CD4-positive, alpha-beta T cell treated with Interleukin-17A for 4 hours (primary cell): Measurements from ENCODE around the gene SEMA4F.

Source experiments
- DNase-seq: peaks from one replicate; pipeline ENCODE4 v3.0.0-alpha.2; 2020; ENCODE audit warnings: mixed read lengths

The SEMA4F gene

DNA sequence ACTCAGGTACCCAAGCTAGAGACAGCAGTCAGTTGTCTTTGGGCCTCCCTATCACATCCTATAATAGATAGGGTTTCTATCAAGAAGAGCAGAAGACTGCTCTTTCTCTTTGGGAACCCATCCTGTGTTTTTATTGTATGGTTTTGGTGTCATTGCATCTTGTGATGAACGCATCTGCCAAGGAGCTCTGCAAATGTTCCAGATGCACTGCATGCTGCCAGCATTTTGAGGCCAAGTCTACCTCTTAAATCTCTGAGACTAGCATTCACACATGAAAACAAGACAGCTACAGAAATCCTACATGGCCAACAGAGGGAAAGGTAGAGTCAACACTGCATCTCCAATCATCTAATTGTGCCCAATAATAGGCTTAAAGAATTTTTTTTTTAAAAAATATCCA, 14.0 kb downstream of the SEMA4F start:
- DNase-seq = no peak

DNA sequence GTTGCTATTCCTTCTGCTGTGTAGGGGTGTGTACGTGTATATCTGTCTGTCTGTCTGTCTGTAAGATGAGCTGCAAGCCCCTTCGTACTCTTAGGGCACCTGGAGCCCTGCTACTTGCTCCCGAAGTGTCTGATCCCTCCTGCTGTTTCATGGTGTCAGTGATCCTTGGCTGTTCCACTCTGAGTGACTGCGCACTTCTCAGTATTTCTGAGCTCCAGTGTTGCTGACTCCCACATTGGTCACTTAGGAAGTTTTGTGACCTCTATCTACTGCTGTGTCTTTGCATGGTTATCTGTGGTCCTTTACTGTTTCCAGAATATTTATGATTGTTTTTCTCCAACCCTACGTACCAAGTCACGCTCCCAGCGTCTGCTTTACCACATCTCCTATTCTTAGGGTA, 16.2 kb downstream of the SEMA4F start:
- no peak for DNase-seq

DNA sequence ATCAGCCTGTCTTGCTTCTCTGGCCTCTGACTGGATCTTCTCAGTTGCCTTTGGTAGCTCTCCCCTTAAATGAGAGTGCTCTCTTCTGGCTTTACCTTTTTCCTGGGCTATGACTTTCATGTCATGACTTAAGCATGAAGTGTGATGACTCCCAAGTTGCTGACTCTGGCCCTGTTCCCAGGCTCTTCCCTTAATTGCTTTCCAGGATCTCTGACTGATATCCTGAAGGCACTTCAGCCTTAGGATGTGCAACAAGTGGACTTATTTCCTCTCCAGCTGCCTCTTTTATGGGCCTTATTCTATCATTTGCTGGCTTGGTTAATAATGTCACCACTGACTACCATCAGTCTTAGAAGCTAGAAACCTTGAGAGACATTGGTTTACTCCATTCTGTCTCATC, 17.4 kb downstream of the SEMA4F start:
- no peak for DNase-seq

GRCh38 chr2:74673826-74674528, 19.9 kb downstream of the SEMA4F start:
- DNase-seq = no peak

- DNase-seq = no peak
Observed at GRCh38 chr2:74675090-74675489, 21.0 kb downstream of the SEMA4F start.

GRCh38 chr2:74676331-74676730, 22.3 kb downstream of the SEMA4F start:
- no peak for DNase-seq

GRCh38 chr2:74679615-74680014, 25.6 kb downstream of the SEMA4F start:
- DNase-seq = no peak

- DNase-seq = no peak
Observed at GRCh38 chr2:74682501-74682900, 28.5 kb downstream of the SEMA4F start.

DNA sequence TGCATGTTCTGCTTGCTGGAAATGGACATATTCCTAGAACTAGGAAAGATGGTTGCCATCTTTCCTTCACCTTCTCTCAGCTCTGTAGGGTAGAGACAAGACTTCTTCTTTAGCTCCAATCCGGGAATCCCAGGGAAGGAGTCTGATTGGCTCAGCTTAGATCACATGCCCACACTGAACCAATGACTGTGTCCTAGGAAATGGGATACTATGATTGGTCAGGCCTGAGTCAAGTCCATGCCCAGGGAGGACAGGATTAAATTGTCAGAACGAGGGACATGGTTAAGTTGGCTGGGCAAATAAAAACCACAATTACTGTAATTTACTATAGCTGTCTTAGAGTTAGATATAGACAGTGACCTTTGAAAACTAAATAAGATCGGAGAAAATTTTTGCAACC, 31.4 kb downstream of the SEMA4F start:
- no peak for DNase-seq

DNA sequence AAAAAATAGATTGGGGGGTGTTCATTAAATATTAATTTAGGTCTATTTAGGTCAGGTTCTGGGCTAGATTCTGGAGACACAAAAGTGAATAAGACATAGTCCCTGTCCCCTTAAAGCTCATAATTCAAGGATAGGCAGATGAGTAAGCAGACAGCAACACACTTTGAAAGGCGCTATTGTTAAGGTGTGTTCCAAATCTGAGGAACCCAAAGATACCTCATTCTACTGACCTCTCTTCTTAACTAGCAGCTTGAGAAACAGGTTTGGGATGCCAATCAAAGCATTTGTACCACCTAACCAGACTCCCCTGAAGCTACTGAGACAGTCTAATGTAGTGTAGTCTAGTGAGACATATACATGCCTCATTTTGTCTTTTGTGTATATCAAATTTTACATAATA, 34.8 kb downstream of the SEMA4F start:
- DNase-seq = no peak

- DNase-seq = no peak
Observed at GRCh38 chr2:74689671-74690070, 35.6 kb downstream of the SEMA4F start.

DNA sequence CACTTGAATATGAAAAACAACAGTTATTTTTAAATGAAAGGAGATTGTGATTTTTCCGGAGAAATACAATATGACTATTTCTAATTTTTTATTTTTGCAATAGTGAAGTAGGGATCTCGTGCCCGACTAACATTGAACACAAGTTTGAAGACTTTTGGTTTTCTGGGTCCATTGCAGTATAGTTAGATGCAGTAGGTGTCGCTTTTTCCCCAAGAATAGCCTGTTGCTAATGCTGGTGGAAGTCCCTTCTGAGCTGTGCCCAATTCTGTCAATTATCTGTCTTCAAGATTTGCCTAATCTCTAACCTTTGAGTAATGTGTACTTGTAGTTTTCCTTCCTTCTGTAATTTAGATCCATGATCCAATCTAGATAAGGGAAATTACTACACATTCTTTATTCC, 36.5 kb downstream of the SEMA4F start:
- peak; percentile 15 for DNase-seq

GRCh38 chr2:74691929-74692328, 37.9 kb downstream of the SEMA4F start:
- DNase-seq = no peak

GRCh38 chr2:74693213-74693612, 39.2 kb downstream of the SEMA4F start:
- no peak for DNase-seq

DNA sequence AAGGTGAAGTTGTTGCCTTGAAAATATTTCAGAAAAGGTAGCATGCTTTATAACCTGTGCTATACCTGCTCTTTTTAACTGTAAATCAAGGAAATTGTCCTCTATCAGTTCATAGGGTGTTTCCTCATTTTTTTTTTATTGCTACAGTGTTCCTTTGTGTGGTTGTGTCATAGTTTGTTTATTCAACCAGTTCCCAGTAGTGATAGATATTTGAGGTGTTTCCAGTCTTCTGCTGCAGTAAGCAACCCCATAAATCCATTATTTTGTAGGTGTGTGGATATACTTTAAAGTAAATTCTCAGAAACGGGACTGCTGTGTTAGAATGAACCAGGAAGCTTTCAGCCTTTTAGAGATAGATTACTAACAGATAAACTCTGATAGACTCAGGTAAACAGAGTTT, 39.6 kb downstream of the SEMA4F start:
- no peak for DNase-seq

DNA sequence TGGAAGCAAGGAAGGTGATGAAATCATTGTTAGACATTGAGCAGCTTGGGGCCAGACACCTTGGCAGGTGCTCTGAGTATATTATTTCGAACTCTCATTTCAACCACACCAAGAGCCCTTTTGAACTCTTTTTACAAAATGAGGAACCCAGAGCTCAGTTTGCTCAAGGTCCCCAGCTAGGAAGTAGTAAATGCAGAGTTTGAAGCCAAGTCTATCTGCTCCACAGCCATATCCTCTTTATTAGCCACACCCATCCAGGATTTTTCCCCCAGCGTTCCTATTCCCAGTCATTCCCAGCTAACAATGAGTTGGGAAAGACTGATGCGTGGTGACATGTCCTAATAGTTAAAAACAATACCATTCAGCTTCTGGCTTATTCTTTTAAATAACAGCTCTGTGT, 40.2 kb downstream of the SEMA4F start:
- DNase-seq = no peak

DNA sequence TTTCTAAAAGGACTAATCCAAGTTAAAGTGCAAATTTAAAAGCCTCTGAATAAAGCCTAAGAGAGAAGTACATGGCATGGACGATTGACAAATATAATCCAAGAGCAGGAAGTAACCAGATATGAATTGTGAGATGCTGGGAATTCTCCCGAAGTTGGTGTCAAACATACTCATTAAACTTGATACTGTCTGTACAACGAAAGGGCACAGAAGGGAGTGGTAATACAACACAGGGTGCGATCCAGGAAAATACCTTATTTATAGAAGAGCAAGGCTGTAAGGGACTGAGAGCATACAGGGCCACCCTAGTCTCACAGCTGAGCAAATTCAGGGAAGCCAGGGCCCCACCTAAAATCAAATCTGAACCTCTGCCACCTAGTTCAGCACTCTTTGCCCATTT, 41.6 kb downstream of the SEMA4F start:
- no peak for DNase-seq

- DNase-seq = no peak
Observed at GRCh38 chr2:74696829-74697228, 42.8 kb downstream of the SEMA4F start.

DNA sequence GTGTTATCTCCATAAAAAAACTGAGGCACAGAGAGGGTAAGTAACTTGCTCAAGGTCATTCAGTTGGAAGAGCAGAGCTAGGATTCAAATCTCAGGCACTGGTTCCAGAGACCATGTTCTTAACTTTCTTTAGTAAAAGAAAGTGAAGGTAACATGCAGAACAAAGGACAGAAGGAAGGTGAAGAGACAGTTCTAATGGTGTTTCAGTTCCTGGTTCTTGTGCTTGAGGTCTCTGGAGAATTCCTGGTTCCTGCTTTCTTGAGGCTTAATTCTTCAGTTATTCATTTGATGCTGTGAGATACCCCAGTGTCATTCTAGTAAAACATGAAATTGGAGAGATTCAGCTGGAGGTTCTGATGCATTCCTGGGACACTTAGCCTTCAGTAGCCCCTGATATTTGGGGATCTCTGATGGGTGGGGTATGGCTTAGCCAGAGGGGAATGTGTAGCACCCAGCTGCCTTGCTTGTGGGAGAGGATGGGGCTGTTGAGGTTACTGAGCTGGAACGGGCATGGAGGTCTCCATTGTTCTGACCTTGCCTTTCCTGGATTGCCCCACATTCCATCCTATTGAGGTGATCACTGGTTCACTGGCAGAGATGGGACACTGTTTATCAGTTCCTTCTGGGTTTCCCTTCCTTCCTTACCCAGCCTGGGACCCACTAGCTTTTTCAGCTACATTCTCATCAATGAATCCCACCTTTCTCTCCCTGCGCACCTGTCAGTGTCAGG, 46.8 kb downstream of the SEMA4F start:
- no peak for DNase-seq

DNA sequence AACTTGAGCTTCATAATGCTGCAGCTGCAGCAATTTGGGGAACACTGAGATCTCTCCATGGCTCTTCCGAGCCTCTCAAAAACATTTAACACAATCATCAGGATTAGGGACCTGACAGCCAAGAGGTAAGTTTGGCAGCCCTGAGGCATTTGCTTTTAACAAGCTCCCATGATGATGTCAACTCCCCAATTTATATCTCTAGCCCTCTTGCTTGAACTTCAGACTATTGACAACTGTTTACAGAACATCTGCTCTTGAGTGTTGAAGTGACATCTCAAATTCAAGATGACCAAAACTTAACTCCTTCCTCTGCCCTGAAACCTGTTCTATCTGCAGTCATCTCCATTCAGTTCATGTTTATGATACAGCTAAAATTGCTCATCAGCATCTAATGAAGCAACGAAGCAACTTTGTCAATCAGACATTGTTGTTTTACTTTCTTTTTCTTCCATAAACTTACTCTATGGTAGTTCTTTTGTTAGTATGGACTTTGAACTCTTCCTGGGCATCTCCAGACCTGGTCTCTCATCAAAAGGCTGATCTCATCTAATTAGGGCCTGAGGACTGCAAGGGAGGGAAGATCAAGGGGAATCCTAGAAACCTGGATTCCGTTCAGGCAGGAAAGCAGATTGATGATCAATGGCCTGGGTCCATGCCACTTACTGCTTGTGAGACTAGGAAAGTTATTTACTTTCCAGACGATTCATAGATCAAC, 48.1 kb downstream of the SEMA4F start:
- no peak for DNase-seq

DNA sequence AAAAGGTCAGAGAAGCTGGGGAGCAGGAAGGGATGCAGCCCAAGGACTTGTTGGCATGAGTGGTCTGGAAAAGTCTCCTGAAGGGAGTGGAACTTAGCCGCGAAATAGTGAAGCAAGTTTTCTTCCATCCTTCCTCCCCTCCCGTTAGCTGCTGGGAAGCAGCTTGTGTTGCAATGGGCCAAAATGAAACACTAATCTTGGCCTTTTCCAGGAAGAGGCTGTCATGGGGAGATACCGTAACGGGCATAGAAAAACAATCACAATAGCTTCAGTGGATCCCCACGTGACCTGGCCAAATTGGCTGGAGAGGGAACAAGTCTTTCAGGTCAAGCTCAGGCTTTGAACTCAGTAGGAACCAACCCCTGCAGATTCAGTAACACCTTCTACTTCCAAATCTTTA, 49.3 kb downstream of the SEMA4F start:
- no peak for DNase-seq

DNA sequence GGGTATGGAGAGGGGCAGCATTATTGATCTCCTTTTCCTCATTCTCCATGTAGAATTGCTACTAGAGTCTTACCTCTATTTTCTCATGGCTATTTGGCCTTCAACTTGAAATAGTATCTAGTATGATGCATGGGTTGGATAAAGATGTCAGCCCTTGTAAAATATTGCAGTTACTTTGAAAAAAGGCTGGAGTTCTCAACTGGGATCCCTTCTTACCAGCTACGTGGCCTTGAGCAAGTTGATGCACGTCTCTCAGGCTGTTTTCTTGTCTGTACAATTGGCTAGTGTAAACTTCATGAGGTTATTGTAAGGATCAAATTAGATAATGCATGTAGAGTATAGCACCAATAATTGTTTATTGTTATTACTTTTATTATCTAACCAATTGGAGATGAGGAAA, 50.2 kb downstream of the SEMA4F start:
- no peak for DNase-seq

DNA sequence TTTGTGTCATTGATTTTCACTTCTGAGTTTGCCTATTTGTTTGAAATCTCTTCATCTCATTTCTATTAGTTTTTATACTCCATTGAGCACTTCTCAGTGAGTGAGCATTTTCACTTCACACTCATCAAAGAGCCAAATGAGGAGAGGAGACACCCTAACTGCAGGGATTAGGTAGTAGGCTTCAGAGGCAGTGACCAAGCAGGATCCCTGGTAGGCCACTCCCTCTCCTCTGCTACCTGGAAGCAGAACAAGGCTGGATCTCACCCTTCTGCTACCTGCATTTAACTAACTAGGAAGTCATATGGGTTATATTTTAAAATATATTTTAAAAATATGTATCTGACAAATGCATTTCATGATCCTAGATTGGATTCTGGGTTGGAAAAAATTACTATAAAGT, 52.7 kb downstream of the SEMA4F start:
- DNase-seq = no peak

DNA sequence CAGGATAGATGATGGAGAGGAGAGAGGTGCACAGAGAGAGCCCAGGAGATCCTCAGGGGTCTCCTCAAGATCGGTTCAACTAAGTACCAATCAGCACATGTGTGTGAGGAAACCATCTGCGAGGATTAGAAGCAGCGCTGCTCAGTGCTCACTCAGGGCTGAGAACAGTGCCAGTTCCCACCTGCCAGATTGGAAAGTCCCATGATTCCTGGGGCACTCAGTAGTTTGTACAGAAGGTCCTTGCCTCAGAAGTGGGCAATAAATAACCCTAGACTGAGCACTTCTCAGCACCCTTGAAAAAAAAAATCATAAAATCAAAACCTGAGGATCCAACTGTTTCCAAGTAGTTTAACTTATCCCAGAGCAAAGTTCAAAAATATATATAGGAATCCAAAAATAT, 53.8 kb downstream of the SEMA4F start:
- no peak for DNase-seq
